CD4-positive, alpha-beta memory T cell (primary cell): Measurements from ENCODE around the gene ADCY4. TPM values are rescaled to one million over a fixed set of nuclear protein-coding genes. Genes with fewer than 3 reads are reported as not detected.

Experiments
- CTCF ChIA-PET: fragments of 350-600 bp; sonication (Branson Sonifier 250); formaldehyde crosslinking; loops from one replicate; lab custom pipeline; 2021; ENCODE audit warnings: inconsistent platforms; ENCODE audit not compliant: partially characterized antibody; lab: Charles Lee
- POLR2A ChIA-PET: fragments of 350-600 bp; sonication (Branson Sonifier 250); formaldehyde crosslinking; loops from one replicate; lab custom pipeline; 2021; ENCODE audit not compliant: partially characterized antibody; lab: Charles Lee
- DNase-seq, 5 donors: peaks; one replicate each; pipeline versions ENCODE4 v3.0.0 to v3.0.0-alpha.2; 2020 to 2022; ENCODE audit warnings: mixed read lengths in 1 of 5
- H3K27ac ChIP-seq: one replicate; pipeline ENCODE4 v1.7.0; 2013; ENCODE audit warnings: low read depth, low read length
- H3K27me3 ChIP-seq: 2 replicates; pipeline ENCODE4 v1.7.0; 2013; ENCODE audit warnings: mild to moderate bottlenecking, low read length, moderate library complexity; ENCODE audit not compliant: insufficient read depth
- H3K36me3 ChIP-seq: 2 replicates; pipeline ENCODE4 v1.7.0; 2013; ENCODE audit warnings: mild to moderate bottlenecking, low read length, moderate library complexity; ENCODE audit not compliant: insufficient read depth
- H3K4me1 ChIP-seq: 2 replicates; pipeline ENCODE4 v1.7.0; 2013; ENCODE audit warnings: mild to moderate bottlenecking, low read length, moderate library complexity; ENCODE audit not compliant: insufficient read depth
- H3K4me3 ChIP-seq, 2 donors: one replicate each; pipeline ENCODE4 v1.7.0; 2013; ENCODE audit warnings: low read length in 2 of 2, mild to moderate bottlenecking in 1 of 2
- H3K9me3 ChIP-seq, 2 donors: one replicate each; pipeline ENCODE4 v1.7.0; 2013; ENCODE audit warnings: low read length in 2 of 2, control low read depth in 1 of 2; ENCODE audit not compliant: control insufficient read depth in 1 of 2
- H3K27ac Mint-ChIP-seq, 7 donors: one replicate each; pipeline ENCODE4 v1.8.0; 2020 to 2021; ENCODE audit warnings: mixed read lengths in 7 of 7, mild to moderate bottlenecking in 6 of 7, inconsistent platforms in 3 of 7, moderate library complexity in 3 of 7
- H3K27me3 Mint-ChIP-seq, 2 donors: one replicate each; pipeline ENCODE4 v1.8.0; 2020 to 2021; ENCODE audit warnings: mixed read lengths in 2 of 2
- H3K36me3 Mint-ChIP-seq, 2 donors: one replicate each; pipeline ENCODE4 v1.8.0; 2020 to 2021; ENCODE audit warnings: mixed read lengths in 2 of 2, inconsistent platforms in 1 of 2, mild to moderate bottlenecking in 1 of 2
- H3K4me1 Mint-ChIP-seq, 4 donors: one replicate each; pipeline ENCODE4 v1.8.0; 2020 to 2021; ENCODE audit warnings: mixed read lengths in 4 of 4, mild to moderate bottlenecking in 1 of 4
- H3K4me3 Mint-ChIP-seq, 8 donors: one replicate each; pipeline ENCODE4 v1.8.0; 2020 to 2021; ENCODE audit warnings: mixed read lengths in 8 of 8, mild to moderate bottlenecking in 7 of 8, moderate library complexity in 6 of 8, inconsistent platforms in 3 of 8
- H3K9me3 Mint-ChIP-seq, 8 donors: one replicate each; pipeline ENCODE4 v1.8.0; 2020 to 2021; ENCODE audit warnings: mixed read lengths in 8 of 8, mild to moderate bottlenecking in 5 of 8, inconsistent platforms in 3 of 8, moderate library complexity in 1 of 8
- intact Hi-C: fragments of 100-400 bp; cut with micrococcal nuclease; formaldehyde crosslinking; loops from one replicate; pipeline ENCODE4 v1.15.1; 2023
- polyA plus RNA-seq, 2 donors: library from polyadenylated mRNA; unstranded; fragments of 300-500 nt; fragmentation: Illumina TruSeq; gene quantifications; one replicate each; pipeline ENCODE4 v1.2.3, GENCODE V29; 2021
- total RNA-seq, 2 experiments: library from RNA; stranded (reverse); gene quantifications; one replicate each; pipeline ENCODE4 v1.2.3, GENCODE V29; 2021

The ADCY4 gene
- total and polyA plus RNA-seq, 4 experiments from 2014 or later, result 0.48 to 8.1 (median 3.9) TPM

DNA sequence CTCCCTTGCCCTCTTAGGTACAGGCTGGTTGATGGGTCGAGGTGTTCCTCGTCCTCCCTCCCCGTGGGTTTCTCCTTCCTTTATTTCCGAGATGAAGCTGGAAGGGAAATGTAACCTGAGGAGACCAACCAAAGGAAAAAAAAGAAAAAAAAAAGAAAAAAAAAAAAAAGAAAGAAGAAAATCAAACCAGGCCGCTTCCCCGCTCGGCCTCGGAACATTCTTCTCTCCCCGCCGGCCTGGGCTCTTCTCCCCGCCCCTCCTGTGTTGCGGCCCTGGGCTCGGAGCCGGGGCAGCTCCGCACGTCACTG lies 31.5 kb upstream of the ADCY4 start:
- no peaks in the 10 kb centered on the region for H3K36me3 Mint-ChIP-seq
- H3K4me1 ChIP-seq, result peaks cover 35% of the 10 kb centered on the region
- peak in 1 of 5 donors; percentile 4 for DNase-seq
- H3K4me1 Mint-ChIP-seq, result peaks cover 15 to 31% (median 22%) of the 10 kb centered on the region in 4 donors
- no peaks in the 10 kb centered on the region for H3K9me3 Mint-ChIP-seq
- no peaks in the 10 kb centered on the region for H3K36me3 ChIP-seq
- ChIA-PET POLR2A (interaction anchor here (0.9 to 2.3 kb wide), 2 partner anchors 28 to 64 kb away, joined by 3 to 29 read pairs; partner anchors contain the start of genes CBLN3 and KHNYN), CTCF (interaction anchor here (0.9 to 2.3 kb wide), 6 partner anchors 9 to 70 kb away, joined by 3 to 41 read pairs (median 6); partner anchors contain the start of genes CIDEB and KHNYN)
- H3K27me3 ChIP-seq, result peaks cover 29% of the 10 kb centered on the region
- no peaks in the 10 kb centered on the region for H3K9me3 ChIP-seq
- no peak overlapping the region for H3K4me3 ChIP-seq
- intact Hi-C loops, result loop anchor here (10.0 kb wide), 1 partner anchor 308 kb away; no protein-coding TSS in a partner anchor
- H3K27ac Mint-ChIP-seq, result no peak overlapping the region
- peak overlapping the region in 5 of 8 donors; percentile 21 to 84 (median 81) for H3K4me3 Mint-ChIP-seq
- no peak overlapping the region for H3K27ac ChIP-seq
- H3K27me3 Mint-ChIP-seq, result peaks cover 33 to 40% of the 10 kb centered on the region in 2 donors

GRCh38 chr14:24365600-24366412 lies 30.9 kb upstream of the ADCY4 start:
- H3K27me3 Mint-ChIP-seq, result peaks cover 33 to 43% of the 10 kb centered on the region in 2 donors
- CTCF ChIA-PET, result interaction anchor here (0.8 to 2.3 kb wide), 10 partner anchors 8 to 76 kb away, joined by 3 to 41 read pairs (median 4); partner anchors contain the start of genes CIDEB, KHNYN and RIPK3
- peak overlapping the region in 3 of 7 donors; percentile 42 to 57 (median 55) for H3K27ac Mint-ChIP-seq

GRCh38 chr14:24364841-24365240 lies 30.0 kb upstream of the ADCY4 start:
- H3K4me1 ChIP-seq, result peaks cover 35% of the 10 kb centered on the region
- Mint-ChIP-seq H3K4me3 (peak overlapping the region in 1 of 8 donors; percentile 5), H3K9me3 (peaks cover 0 to 11% (median 5%) of the 10 kb centered on the region in 8 donors), H3K4me1 (peaks cover 15 to 31% (median 22%) of the 10 kb centered on the region in 4 donors), H3K27ac (no peak overlapping the region), H3K36me3 (peaks cover 3 to 5% of the 10 kb centered on the region in 2 donors), H3K27me3 (peaks cover 34 to 49% of the 10 kb centered on the region in 2 donors)
- H3K27ac ChIP-seq, result no peak overlapping the region
- ChIA-PET CTCF (interaction anchor here (0.8 to 2.3 kb wide), 7 partner anchors 25 to 77 kb away, joined by 3 to 41 read pairs (median 4); partner anchors contain the start of genes KHNYN and RIPK3), POLR2A (interaction anchor here (0.8 to 2.3 kb wide), 2 partner anchors 66 to 77 kb away, joined by 3 to 29 read pairs; partner anchors contain the start of genes CBLN3 and KHNYN)
- no peak overlapping the region for H3K4me3 ChIP-seq
- no peak for DNase-seq
- no peaks in the 10 kb centered on the region for H3K9me3 ChIP-seq
- peaks cover 29% of the 10 kb centered on the region for H3K27me3 ChIP-seq
- no peaks in the 10 kb centered on the region for H3K36me3 ChIP-seq
- intact Hi-C loops, result loop anchor here (1.0 to 10.0 kb wide), 2 partner anchors 66 to 310 kb away; no protein-coding TSS in a partner anchor

More at GRCh38 chr14:24365600-24366412, 30.9 kb upstream of the ADCY4 start:
- Mint-ChIP-seq H3K4me3 (peak overlapping the region; percentile 50 to 84 (median 75)), H3K4me1 (peaks cover 15 to 31% (median 22%) of the 10 kb centered on the region in 4 donors), H3K36me3 (no peaks in the 10 kb centered on the region), H3K9me3 (peaks cover 0 to 1% (median 0%) of the 10 kb centered on the region in 8 donors)
- peaks cover 35% of the 10 kb centered on the region for H3K4me1 ChIP-seq
- H3K27ac ChIP-seq, result no peak overlapping the region
- H3K4me3 ChIP-seq, result no peak overlapping the region
- no peaks in the 10 kb centered on the region for H3K9me3 ChIP-seq
- intact Hi-C loops, result loop anchor here (1.0 to 10.0 kb wide), 2 partner anchors 65 to 309 kb away; no protein-coding TSS in a partner anchor
- DNase-seq, result peak in 4 of 5 donors; percentile 31 to 61 (median 44)
- POLR2A ChIA-PET, result interaction anchor here (0.8 to 2.3 kb wide), 2 partner anchors 65 to 76 kb away, joined by 3 to 29 read pairs; partner anchors contain the start of genes CBLN3 and KHNYN
- H3K36me3 ChIP-seq, result no peaks in the 10 kb centered on the region
- H3K27me3 ChIP-seq, result peaks cover 29% of the 10 kb centered on the region

GRCh38 chr14:24363401-24363800 lies 28.5 kb upstream of the ADCY4 start:
- no peak overlapping the region for H3K27ac ChIP-seq
- H3K36me3 ChIP-seq, result no peaks in the 10 kb centered on the region
- no peak overlapping the region for H3K4me3 Mint-ChIP-seq
- CTCF ChIA-PET, result interaction anchor here (2.7 kb wide), 1 partner anchor 73 kb away, joined by 11 read pairs; no protein-coding TSS in a partner anchor
- H3K27ac Mint-ChIP-seq, result no peak overlapping the region
- H3K4me1 ChIP-seq, result peaks cover 35% of the 10 kb centered on the region
- H3K36me3 Mint-ChIP-seq, result peaks cover 3 to 5% of the 10 kb centered on the region in 2 donors
- H3K9me3 ChIP-seq, result no peaks in the 10 kb centered on the region
- POLR2A ChIA-PET, result interaction anchor here (1.6 kb wide), 1 partner anchor 67 kb away, joined by 5 read pairs; the partner anchor contains the start of genes CBLN3 and KHNYN
- H3K4me1 Mint-ChIP-seq, result peaks cover 14 to 26% (median 20%) of the 10 kb centered on the region in 4 donors
- intact Hi-C loops, result loop anchor here (10.0 kb wide), 1 partner anchor 311 kb away; no protein-coding TSS in a partner anchor
- peaks cover 31% of the 10 kb centered on the region for H3K27me3 ChIP-seq
- peaks cover 33 to 43% of the 10 kb centered on the region in 2 donors for H3K27me3 Mint-ChIP-seq
- H3K9me3 Mint-ChIP-seq, result peaks cover 0 to 15% (median 5%) of the 10 kb centered on the region in 8 donors
- DNase-seq, result no peak
- H3K4me3 ChIP-seq, result no peak overlapping the region

DNA sequence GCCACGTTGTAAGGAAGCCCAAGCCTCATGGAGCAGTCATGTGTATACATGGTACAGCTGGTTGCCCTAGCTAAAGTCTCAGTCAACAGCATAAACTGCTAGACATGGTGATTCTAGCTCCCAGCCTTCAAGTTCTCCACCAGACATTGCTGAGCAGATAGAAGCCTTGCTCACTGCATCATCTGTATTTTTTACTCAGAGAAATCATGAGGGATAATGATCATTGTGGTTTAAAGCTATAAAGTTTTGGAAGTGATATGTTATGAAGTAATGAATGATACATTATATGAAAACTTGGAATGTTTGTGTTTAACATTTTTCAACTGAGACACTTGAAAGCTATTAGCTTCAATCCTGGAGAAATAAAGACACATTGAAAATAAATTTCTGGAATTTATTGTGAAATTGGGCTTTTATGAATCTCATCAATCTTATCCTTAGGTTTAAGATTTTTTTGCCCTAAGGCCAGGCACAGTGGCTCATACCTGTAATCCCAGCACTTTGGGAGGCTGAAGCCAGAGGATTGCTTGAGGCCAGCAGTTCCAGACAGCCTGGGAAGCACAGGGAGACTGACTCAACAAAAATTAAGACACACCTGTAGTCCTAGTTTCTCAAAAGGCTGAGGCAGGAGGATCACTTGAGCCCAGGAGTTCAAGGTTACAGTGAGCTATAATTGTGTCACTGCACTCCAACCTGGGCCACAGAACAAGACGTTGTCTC lies 27.5 kb upstream of the ADCY4 start:
- Mint-ChIP-seq H3K9me3 (peaks cover 0 to 15% (median 5%) of the 10 kb centered on the region in 8 donors), H3K4me3 (no peak overlapping the region), H3K27ac (no peak overlapping the region), H3K27me3 (peaks cover 27 to 41% of the 10 kb centered on the region in 2 donors), H3K4me1 (peaks cover 11 to 21% (median 15%) of the 10 kb centered on the region in 4 donors), H3K36me3 (peaks cover 3 to 5% of the 10 kb centered on the region in 2 donors)
- POLR2A ChIA-PET, result interaction anchor here (1.0 to 1.6 kb wide), 3 partner anchors 22 to 68 kb away, joined by 3 to 5 read pairs (median 4); partner anchors contain the start of genes CBLN3, KHNYN and RIPK3
- Histone ChIP-seq H3K9me3 (no peaks in the 10 kb centered on the region), H3K4me3 (no peak overlapping the region), H3K27ac (no peak overlapping the region), H3K36me3 (no peaks in the 10 kb centered on the region), H3K4me1 (peaks cover 25% of the 10 kb centered on the region), H3K27me3 (peaks cover 26% of the 10 kb centered on the region)
- intact Hi-C loops, result loop anchor here (10.0 kb wide), 1 partner anchor 312 kb away; no protein-coding TSS in a partner anchor
- CTCF ChIA-PET, result interaction anchor here (1.0 to 2.9 kb wide), 4 partner anchors 29 to 74 kb away, joined by 4 to 14 read pairs (median 8); no protein-coding TSS in a partner anchor
- DNase-seq, result no peak

DNA sequence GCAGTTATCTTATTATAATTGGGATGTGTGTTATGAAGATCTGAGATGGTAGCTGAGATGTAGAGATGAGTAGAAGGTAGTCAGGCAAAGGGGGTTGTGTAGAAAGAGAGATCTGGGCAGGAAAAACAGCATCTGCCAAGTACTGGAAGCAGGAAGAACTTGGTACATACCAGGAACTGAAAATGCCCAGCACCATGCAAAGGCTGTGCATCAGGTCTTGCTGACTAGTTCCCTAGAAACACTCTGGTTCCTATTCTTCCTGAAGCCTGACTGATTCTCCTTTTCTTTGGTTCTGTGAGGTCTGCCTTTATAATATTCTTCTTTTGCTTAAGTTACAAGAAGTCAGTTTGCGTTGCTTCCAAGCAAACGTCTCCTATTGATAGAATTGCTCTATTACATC lies 26.5 kb upstream of the ADCY4 start:
- POLR2A ChIA-PET, result interaction anchor here (1.0 to 1.4 kb wide), 2 partner anchors 21 to 66 kb away, joined by 3 to 4 read pairs; partner anchors contain the start of gene RIPK3
- H3K36me3 Mint-ChIP-seq, result peaks cover 3 to 5% of the 10 kb centered on the region in 2 donors
- no peaks in the 10 kb centered on the region for H3K9me3 ChIP-seq
- DNase-seq, result no peak
- CTCF ChIA-PET, result interaction anchor here (1.0 to 2.9 kb wide), 4 partner anchors 28 to 75 kb away, joined by 4 to 14 read pairs (median 8); no protein-coding TSS in a partner anchor
- H3K4me1 ChIP-seq, result peaks cover 14% of the 10 kb centered on the region
- H3K27ac ChIP-seq, result no peak overlapping the region
- peaks cover 17% of the 10 kb centered on the region for H3K27me3 ChIP-seq
- peaks cover 20 to 35% of the 10 kb centered on the region in 2 donors for H3K27me3 Mint-ChIP-seq
- no peak overlapping the region for H3K27ac Mint-ChIP-seq
- no peaks in the 10 kb centered on the region for H3K36me3 ChIP-seq
- peaks cover 0 to 15% (median 5%) of the 10 kb centered on the region in 8 donors for H3K9me3 Mint-ChIP-seq
- intact Hi-C loops, result loop anchor here (10.0 kb wide), 1 partner anchor 313 kb away; no protein-coding TSS in a partner anchor
- H3K4me3 Mint-ChIP-seq, result no peak overlapping the region
- H3K4me1 Mint-ChIP-seq, result peaks cover 8 to 12% (median 10%) of the 10 kb centered on the region in 4 donors
- H3K4me3 ChIP-seq, result no peak overlapping the region
